Femur (tissue), 1 donor: ENCODE data around the gene PGLYRP4.

Experiments used
- DNase-seq: peaks from one replicate; pipeline ENCODE4 v3.0.0-alpha.2; 2017

PGLYRP4 gene

DNA sequence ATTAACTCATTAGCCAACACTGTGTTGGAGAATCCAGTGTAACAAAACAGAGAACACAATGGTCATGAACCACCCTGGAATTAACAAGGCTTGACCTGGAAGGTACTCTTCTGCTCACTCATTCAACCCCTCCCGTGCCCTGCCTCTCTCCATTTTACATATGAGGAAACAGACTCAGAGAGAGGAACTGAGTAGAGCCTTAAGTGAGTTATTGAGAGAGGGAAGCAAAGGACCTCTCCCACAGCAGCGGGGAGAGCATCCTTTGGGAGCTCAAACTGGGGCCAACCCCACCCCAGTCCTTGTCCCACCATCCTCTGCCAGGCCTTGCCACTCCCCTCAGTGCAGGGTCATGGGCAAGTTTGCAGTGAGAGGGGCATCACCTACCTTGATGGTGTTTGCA is 25.4 kb upstream of the PGLYRP4 start:
- DNase-seq = no peak

DNA sequence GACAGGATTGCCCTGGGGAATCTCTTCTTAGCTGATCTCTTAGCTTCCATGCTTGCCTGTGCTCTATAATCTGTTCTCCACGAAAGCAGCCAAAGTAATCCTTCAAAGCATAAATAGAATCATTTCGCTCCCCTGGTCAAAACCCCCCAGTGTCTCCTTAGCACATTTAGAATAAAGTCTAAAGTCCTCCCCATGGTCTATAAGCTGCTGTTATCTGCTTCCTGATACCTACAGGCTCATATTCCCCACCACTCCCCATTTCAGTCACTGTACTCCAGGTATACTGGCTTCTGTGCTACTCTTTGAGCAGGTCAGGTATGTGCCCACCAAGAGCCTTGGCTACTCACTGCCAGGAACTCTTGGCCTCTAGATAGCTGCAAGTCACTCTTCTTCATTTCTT is 23.9 kb upstream of the PGLYRP4 start:
- DNase-seq = no peak

GRCh38 chr1:153371231-153371630 is 22.6 kb upstream of the PGLYRP4 start:
- no peak for DNase-seq

DNA sequence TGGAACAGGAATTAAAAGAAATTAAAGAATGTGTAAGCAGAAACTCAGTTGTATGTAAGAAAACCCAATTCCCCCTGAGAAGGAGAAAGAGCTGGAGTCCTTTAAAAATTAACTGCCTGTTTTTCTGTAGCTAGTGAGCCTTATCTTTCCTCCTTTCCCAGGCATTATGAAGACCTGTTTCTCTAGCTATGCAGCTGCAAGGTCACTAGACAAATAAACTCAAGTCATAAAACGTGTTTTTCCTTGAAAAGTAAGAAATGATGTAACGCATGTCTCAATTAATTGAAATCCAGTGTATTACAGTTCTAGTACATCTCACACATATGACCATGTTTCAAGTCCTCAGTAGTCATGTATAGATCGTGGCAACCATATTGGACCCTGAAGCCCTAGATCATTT is 21.5 kb upstream of the PGLYRP4 start:
- DNase-seq = no peak

GRCh38 chr1:153368495-153368894 is 19.9 kb upstream of the PGLYRP4 start:
- DNase-seq = no peak

DNA sequence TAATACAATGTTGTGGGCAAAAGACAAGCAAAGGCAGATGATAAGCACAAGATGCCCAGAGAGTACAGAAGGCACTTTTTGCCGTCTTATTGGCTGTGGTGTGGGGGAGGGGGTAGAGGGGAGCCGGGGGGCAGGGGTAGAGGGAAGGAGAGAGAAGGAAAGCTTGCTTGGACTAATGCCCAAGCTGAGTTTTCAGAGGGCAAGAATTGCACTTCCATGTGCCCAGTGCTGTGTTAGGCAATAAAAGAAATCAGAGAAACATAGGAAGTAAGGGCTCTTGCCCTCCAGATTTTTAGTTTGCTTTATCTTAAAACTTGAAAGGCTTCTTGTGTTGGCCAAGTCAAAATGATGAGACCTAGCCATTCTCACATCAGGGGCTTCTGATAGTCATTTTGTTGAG is 18.4 kb upstream of the PGLYRP4 start:
- DNase-seq = no peak

- DNase-seq = no peak
Observed at GRCh38 chr1:153366261-153366660, 17.6 kb upstream of the PGLYRP4 start.

- DNase-seq = no peak
Observed at GRCh38 chr1:153365696-153366095, 17.1 kb upstream of the PGLYRP4 start.

DNA sequence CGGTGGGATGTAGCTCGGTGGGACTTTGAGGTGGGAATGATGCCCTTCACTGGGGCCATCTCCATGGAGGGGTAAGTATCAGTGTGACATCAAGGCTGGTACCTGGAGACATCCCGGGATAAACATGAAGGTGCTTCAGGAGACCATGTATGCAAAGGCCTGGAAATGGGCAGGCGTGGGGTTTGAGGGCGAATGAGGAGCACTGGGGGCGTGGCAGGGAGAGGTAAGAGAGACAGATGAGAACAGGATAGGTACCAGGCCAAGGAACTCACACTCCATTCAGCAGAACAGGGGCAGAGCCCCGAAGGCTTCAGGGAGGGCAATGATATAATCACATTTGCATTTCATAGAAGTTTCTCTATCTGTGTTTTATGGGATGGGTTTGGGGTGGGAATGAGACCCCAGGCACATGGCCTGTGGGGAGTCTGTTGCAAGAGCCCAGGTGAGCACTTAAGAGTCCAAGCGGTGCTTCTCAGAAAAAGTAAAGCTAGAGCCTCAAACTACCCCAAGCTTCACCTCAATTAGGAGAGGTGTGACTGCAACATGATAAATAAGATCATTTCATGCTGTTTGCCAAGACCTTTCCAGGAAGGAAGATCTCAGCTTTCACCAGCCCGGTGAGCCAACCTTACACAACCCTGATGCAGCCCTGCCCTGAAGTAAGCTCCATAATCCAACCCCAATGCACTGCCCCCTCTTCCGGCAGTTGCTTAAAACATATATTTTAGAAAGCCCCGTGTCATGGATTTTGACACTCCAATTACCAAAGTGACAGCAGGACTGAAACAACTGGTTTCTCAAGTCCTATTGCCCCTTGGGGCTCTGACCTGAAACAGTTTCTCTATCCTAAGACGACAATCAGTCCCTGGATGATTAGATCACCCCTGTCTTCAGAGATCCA is 16.4 kb upstream of the PGLYRP4 start:
- DNase-seq = no peak

GRCh38 chr1:153364156-153364555 is 15.5 kb upstream of the PGLYRP4 start:
- no peak for DNase-seq

- no peak for DNase-seq
Observed at GRCh38 chr1:153363641-153364040, 15.0 kb upstream of the PGLYRP4 start.

- no peak for DNase-seq
Observed at GRCh38 chr1:153362187-153362775, 13.6 kb upstream of the PGLYRP4 start.

- DNase-seq = no peak
Observed at GRCh38 chr1:153361480-153362109, 13.0 kb upstream of the PGLYRP4 start.

- no peak for DNase-seq
Observed at GRCh38 chr1:153360592-153361479, 12.2 kb upstream of the PGLYRP4 start.

DNA sequence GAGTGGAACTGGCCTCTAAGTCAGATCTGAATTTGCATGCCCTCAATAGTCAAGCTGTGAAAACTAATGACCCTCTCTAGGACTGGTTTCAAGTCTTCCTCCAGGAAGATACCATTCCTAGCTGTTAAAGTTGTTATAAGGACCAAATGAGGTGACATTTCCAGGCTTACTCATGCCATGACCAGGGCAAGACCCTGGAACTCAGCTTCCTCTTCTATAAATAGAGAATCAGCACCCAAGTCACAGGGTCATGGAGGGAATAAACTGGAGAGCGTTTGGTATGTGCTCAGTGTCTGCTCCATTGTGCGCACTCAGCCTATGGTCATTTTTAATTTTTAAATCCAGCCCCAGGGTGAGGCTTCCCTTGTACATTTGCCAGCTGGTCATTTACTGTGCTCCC is 11.5 kb upstream of the PGLYRP4 start:
- no peak for DNase-seq

DNA sequence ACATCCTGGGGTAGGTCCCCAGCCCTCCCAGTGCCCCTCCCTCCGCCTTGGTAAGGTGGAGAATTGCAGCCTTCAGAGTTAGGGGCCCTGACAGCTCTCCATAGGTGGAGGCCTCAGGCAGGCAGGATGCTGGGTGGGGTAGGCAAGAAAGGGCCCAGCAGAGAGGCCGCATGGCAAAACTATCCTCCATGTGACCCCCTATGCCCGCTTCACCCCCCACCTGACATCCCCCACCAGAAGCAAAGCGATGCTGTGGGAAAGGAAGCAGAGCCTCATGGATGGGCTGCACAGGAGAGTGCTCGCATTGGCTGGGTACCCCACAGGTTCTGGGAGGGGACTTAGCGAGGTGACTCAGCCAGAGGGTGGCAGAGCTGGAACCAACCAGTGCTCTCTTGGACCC is 10.6 kb upstream of the PGLYRP4 start:
- no peak for DNase-seq

DNA sequence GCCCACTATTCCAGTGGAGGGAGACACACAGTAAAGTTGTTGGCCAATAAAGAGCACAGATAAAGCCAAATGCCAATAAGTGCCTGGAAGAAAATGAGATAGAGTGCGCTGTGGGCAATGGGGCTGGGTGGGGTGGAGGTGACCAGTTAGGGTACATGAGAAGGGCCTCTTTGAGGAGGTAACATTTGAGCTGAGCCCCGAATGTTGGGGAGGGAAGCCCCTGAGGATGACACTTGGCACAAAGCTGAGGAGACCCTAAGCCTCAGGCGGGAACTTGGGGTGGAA is 10.0 kb upstream of the PGLYRP4 start:
- no peak for DNase-seq

GRCh38 chr1:153357853-153358690 is 9.4 kb upstream of the PGLYRP4 start, which contains the start of gene S100A9:
Gene S100A9, plus strand, starts transcription at chr1:153357854. Its CDS starts 430 bp downstream, at chr1:153358284.
- no peak for DNase-seq

GRCh38 chr1:153357076-153357852 is 8.6 kb upstream of the PGLYRP4 start:
- peak; percentile 68 for DNase-seq

- no peak for DNase-seq
Observed at GRCh38 chr1:153356392-153357075, 7.9 kb upstream of the PGLYRP4 start.
